ENCODE measurements around the gene SELENOF.

The SELENOF gene

GRCh38 chr1:86852782-86853408, 61.0 kb downstream of the SELENOF start:
- DNase-seq (ENCODE audit: insufficient read length) (no peak), FAIRE-seq (no peak)
- TF ChIP-seq POLR2AphosphoS5 (IDR thresholded peaks at IDR 0.05; ENCODE audit: low read depth, low read length): no peak
- no peak for TF ChIP-seq POLR2A (IDR thresholded peaks at IDR 0.05; ENCODE audit: low read depth, low read length)
- TF ChIP-seq TAF1 (IDR thresholded peaks at IDR 0.05; ENCODE audit: borderline replicate concordance, low read depth, low read length): no peak

GRCh38 chr1:86852289-86852688, 61.6 kb downstream of the SELENOF start:
- TF ChIP-seq TAF1 (IDR thresholded peaks at IDR 0.05; ENCODE audit: borderline replicate concordance, low read depth, low read length) (no peak), POLR2AphosphoS5 (IDR thresholded peaks at IDR 0.05; ENCODE audit: low read depth, low read length) (no peak), POLR2A (IDR thresholded peaks at IDR 0.05; ENCODE audit: low read depth, low read length) (no peak)
- DNase-seq (ENCODE audit: insufficient read length): no peak
- FAIRE-seq: no peak

GRCh38 chr1:86849756-86850155, 64.2 kb downstream of the SELENOF start:
- FAIRE-seq: no peak
- TF ChIP-seq TAF1 (IDR thresholded peaks at IDR 0.05; ENCODE audit: borderline replicate concordance, low read depth, low read length) (no peak), POLR2AphosphoS5 (IDR thresholded peaks at IDR 0.05; ENCODE audit: low read depth, low read length) (no peak), POLR2A (IDR thresholded peaks at IDR 0.05; ENCODE audit: low read depth, low read length) (no peak)
- no peak for DNase-seq (ENCODE audit: insufficient read length)

- DNase-seq (ENCODE audit: insufficient read length) (no peak), FAIRE-seq (no peak)
- TF ChIP-seq POLR2AphosphoS5 (IDR thresholded peaks at IDR 0.05; ENCODE audit: low read depth, low read length) (no peak), TAF1 (IDR thresholded peaks at IDR 0.05; ENCODE audit: borderline replicate concordance, low read depth, low read length) (no peak), POLR2A (IDR thresholded peaks at IDR 0.05; ENCODE audit: low read depth, low read length) (no peak)
These were observed 65.3 kb downstream of the SELENOF start for GRCh38 chr1:86848654-86849053.

- FAIRE-seq (no peak), DNase-seq (ENCODE audit: insufficient read length) (no peak)
- TF ChIP-seq POLR2A (IDR thresholded peaks at IDR 0.05; ENCODE audit: low read depth, low read length) (no peak), TAF1 (IDR thresholded peaks at IDR 0.05; ENCODE audit: borderline replicate concordance, low read depth, low read length) (no peak), POLR2AphosphoS5 (IDR thresholded peaks at IDR 0.05; ENCODE audit: low read depth, low read length) (no peak)
These were observed 67.7 kb downstream of the SELENOF start for GRCh38 chr1:86846164-86846647.

GRCh38 chr1:86845514-86845913, 68.4 kb downstream of the SELENOF start:
- no peak for FAIRE-seq
- no peak for TF ChIP-seq TAF1 (IDR thresholded peaks at IDR 0.05; ENCODE audit: borderline replicate concordance, low read depth, low read length)
- TF ChIP-seq POLR2A (IDR thresholded peaks at IDR 0.05; ENCODE audit: low read depth, low read length): no peak
- no peak for TF ChIP-seq POLR2AphosphoS5 (IDR thresholded peaks at IDR 0.05; ENCODE audit: low read depth, low read length)
- no peak for DNase-seq (ENCODE audit: insufficient read length)

GRCh38 chr1:86841116-86841515, 72.8 kb downstream of the SELENOF start:
- DNase-seq (ENCODE audit: insufficient read length) (no peak), FAIRE-seq (no peak)
- no peak for TF ChIP-seq TAF1 (IDR thresholded peaks at IDR 0.05; ENCODE audit: borderline replicate concordance, low read depth, low read length)
- no peak for TF ChIP-seq POLR2AphosphoS5 (IDR thresholded peaks at IDR 0.05; ENCODE audit: low read depth, low read length)
- TF ChIP-seq POLR2A (IDR thresholded peaks at IDR 0.05; ENCODE audit: low read depth, low read length): no peak

GRCh38 chr1:86833461-86834215, 80.3 kb downstream of the SELENOF start:
- peak; percentile 91 for FAIRE-seq

GRCh38 chr1:86832433-86832832, 81.5 kb downstream of the SELENOF start:
- FAIRE-seq (no peak), DNase-seq (ENCODE audit: insufficient read length) (no peak)
- TF ChIP-seq TAF1 (IDR thresholded peaks at IDR 0.05; ENCODE audit: borderline replicate concordance, low read depth, low read length): no peak
- TF ChIP-seq POLR2AphosphoS5 (IDR thresholded peaks at IDR 0.05; ENCODE audit: low read depth, low read length): no peak
- TF ChIP-seq POLR2A (IDR thresholded peaks at IDR 0.05; ENCODE audit: low read depth, low read length): no peak

More at GRCh38 chr1:86833461-86834215, 80.3 kb downstream of the SELENOF start:
- no peak for TF ChIP-seq POLR2AphosphoS5 (IDR thresholded peaks at IDR 0.05; ENCODE audit: low read depth, low read length)
- TF ChIP-seq TAF1 (IDR thresholded peaks at IDR 0.05; ENCODE audit: borderline replicate concordance, low read depth, low read length): no peak
- TF ChIP-seq POLR2A (IDR thresholded peaks at IDR 0.05; ENCODE audit: low read depth, low read length): no peak
- DNase-seq (ENCODE audit: insufficient read length): peak; percentile 55

GRCh38 chr1:86829321-86829720, 84.6 kb downstream of the SELENOF start:
- FAIRE-seq (no peak), DNase-seq (ENCODE audit: insufficient read length) (no peak)
- TF ChIP-seq TAF1 (IDR thresholded peaks at IDR 0.05; ENCODE audit: borderline replicate concordance, low read depth, low read length): no peak
- no peak for TF ChIP-seq POLR2AphosphoS5 (IDR thresholded peaks at IDR 0.05; ENCODE audit: low read depth, low read length)

- TF ChIP-seq POLR2A (IDR thresholded peaks at IDR 0.05; ENCODE audit: low read depth, low read length) (no peak), TAF1 (IDR thresholded peaks at IDR 0.05; ENCODE audit: borderline replicate concordance, low read depth, low read length) (no peak), POLR2AphosphoS5 (IDR thresholded peaks at IDR 0.05; ENCODE audit: low read depth, low read length) (no peak)
- DNase-seq (ENCODE audit: insufficient read length): no peak
- no peak for FAIRE-seq
These were observed 85.9 kb downstream of the SELENOF start for GRCh38 chr1:86828024-86828423.

GRCh38 chr1:86826856-86827255, 87.1 kb downstream of the SELENOF start:
- FAIRE-seq (no peak), DNase-seq (ENCODE audit: insufficient read length) (no peak)
- TF ChIP-seq POLR2AphosphoS5 (IDR thresholded peaks at IDR 0.05; ENCODE audit: low read depth, low read length) (no peak), TAF1 (IDR thresholded peaks at IDR 0.05; ENCODE audit: borderline replicate concordance, low read depth, low read length) (no peak), POLR2A (IDR thresholded peaks at IDR 0.05; ENCODE audit: low read depth, low read length) (no peak)

Measured in GM12892 (cell line).